K562 (cell line): ENCODE results near the gene SCGB3A2.

Experiments
- CTCF ChIP-seq, 3 experiments: IDR thresholded peaks in 2 of 3; conservative IDR thresholded peaks in 1 of 3; 2 replicates each; pipeline ENCODE4 v1.5.1; 2011 to 2012; ENCODE audit warnings: low read length in 3 of 3, mild to moderate bottlenecking in 3 of 3, control low read depth in 2 of 3, improper control_type of control experiment in 1 of 3, inconsistent platforms in 1 of 3, low read depth in 1 of 3, mixed read lengths in 1 of 3, moderate library complexity in 1 of 3; ENCODE audit not compliant: insufficient read depth in 2 of 3
- KAT2B ChIP-seq: IDR thresholded peaks from one replicate; pipeline ENCODE4 v1.6.1; 2012; ENCODE audit warnings: low read depth, mild to moderate bottlenecking, control low read depth, inconsistent platforms, low read length, moderate library complexity
- POLR2A ChIP-seq: fragments of 450-650 bp; conservative IDR thresholded peaks from 2 replicates; pipeline ENCODE4 v1.6.1; 2016
- TAF7 ChIP-seq: fragments of 450-650 bp; IDR thresholded peaks from 2 replicates; pipeline ENCODE4 v1.6.1; 2016; ENCODE audit warnings: missing genetic modification characterization, missing compliant biosample characterization
- ZNF274 ChIP-seq: IDR thresholded peaks from 2 replicates; pipeline ENCODE4 v1.6.1; 2011; ENCODE audit warnings: low read depth, mild to moderate bottlenecking, low read length, moderate library complexity, borderline replicate concordance

GRCh38 chr5:147849226-147849625 is 29.3 kb upstream of the SCGB3A2 start:
- TF ChIP-seq TAF7 (tag) (no peak), ZNF274 (no peak), KAT2B (no peak), CTCF (IDR thresholded peaks at IDR 0.05 in 2 of 3, conservative IDR thresholded peaks at IDR 0.05 in 1 of 3; ENCODE audit: insufficient read depth in 2 of 3, low read depth in 1 of 3, low read length in 3 of 3) (no peak), POLR2A (no peak)
